Type B pancreatic cell (in vitro differentiated cells): ENCODE results near the gene FAM168A. TPM values are rescaled to one million over a fixed set of nuclear protein-coding genes. Genes with fewer than 3 reads are reported as not detected.

Experiments
- DNase-seq: peaks from one replicate; pipeline ENCODE4 v3.0.0; 2021; ENCODE audit warnings: mixed read lengths; ENCODE audit not compliant: unreplicated experiment; ENCODE audit errors: extremely low spot score
- H3K27ac Mint-ChIP-seq: 2 replicates; pipeline ENCODE4 v1.8.0; 2021; ENCODE audit warnings: mild to moderate bottlenecking, mixed read lengths
- H3K27me3 Mint-ChIP-seq: 2 replicates; pipeline ENCODE4 v1.8.0; 2021; ENCODE audit warnings: mixed read lengths
- H3K36me3 Mint-ChIP-seq: 2 replicates; pipeline ENCODE4 v1.8.0; 2021; ENCODE audit warnings: mixed read lengths
- H3K4me1 Mint-ChIP-seq: one replicate; pipeline ENCODE4 v1.8.0; 2021; ENCODE audit warnings: mixed read lengths; ENCODE audit not compliant: unreplicated experiment
- H3K4me3 Mint-ChIP-seq: 2 replicates; pipeline ENCODE4 v1.8.0; 2021; ENCODE audit warnings: mild to moderate bottlenecking, mixed read lengths
- H3K9me3 Mint-ChIP-seq: 2 replicates; pipeline ENCODE4 v1.8.0; 2021; ENCODE audit warnings: mixed read lengths
- total RNA-seq: library from RNA; stranded (reverse); gene quantifications from 2 replicates; pipeline ENCODE4 v1.2.1, GENCODE V29; 2021; ENCODE audit warnings: low replicate concordance
- TF ChIP-seq, protein P1 (sequence below): fragments of 200-600 bp; sonication (generic); conservative IDR thresholded peaks from 2 replicates; pipeline ENCODE4 v1.5.0; 2021; ENCODE audit warnings: antibody characterized with exemption, mild to moderate bottlenecking

The FAM168A gene
- total RNA-seq, 1 donor from 2014 or later = 39.6 TPM

DNA sequence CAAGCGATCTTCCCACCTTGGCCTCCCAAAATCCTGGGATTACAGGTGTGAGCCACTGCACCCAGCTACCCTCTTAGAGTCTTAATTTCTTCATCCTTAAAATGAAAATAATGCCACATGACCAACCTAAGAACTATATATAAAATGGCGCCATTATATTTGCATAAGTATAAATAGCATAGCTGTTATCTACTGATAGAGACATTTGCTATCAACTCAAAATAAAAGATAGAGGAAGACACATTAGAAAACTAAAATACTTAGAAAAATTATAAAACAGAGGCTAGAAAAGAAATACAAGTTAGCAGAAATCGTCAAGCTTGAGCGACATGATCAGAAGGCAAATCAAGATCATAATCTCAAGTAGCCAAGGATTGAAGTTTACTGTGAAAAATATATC is 6.2 kb downstream of the FAM168A start:
- TF ChIP-seq, protein P1, sequence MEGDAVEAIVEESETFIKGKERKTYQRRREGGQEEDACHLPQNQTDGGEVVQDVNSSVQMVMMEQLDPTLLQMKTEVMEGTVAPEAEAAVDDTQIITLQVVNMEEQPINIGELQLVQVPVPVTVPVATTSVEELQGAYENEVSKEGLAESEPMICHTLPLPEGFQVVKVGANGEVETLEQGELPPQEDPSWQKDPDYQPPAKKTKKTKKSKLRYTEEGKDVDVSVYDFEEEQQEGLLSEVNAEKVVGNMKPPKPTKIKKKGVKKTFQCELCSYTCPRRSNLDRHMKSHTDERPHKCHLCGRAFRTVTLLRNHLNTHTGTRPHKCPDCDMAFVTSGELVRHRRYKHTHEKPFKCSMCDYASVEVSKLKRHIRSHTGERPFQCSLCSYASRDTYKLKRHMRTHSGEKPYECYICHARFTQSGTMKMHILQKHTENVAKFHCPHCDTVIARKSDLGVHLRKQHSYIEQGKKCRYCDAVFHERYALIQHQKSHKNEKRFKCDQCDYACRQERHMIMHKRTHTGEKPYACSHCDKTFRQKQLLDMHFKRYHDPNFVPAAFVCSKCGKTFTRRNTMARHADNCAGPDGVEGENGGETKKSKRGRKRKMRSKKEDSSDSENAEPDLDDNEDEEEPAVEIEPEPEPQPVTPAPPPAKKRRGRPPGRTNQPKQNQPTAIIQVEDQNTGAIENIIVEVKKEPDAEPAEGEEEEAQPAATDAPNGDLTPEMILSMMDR = no peak
- Mint-ChIP-seq H3K27me3 (no peaks in the 10 kb centered on the region), H3K27ac (no peak overlapping the region), H3K9me3 (no peaks in the 10 kb centered on the region), H3K4me1 (peaks cover 30% of the 10 kb centered on the region), H3K4me3 (no peak overlapping the region), H3K36me3 (no peaks in the 10 kb centered on the region)
- no peak for DNase-seq

DNA sequence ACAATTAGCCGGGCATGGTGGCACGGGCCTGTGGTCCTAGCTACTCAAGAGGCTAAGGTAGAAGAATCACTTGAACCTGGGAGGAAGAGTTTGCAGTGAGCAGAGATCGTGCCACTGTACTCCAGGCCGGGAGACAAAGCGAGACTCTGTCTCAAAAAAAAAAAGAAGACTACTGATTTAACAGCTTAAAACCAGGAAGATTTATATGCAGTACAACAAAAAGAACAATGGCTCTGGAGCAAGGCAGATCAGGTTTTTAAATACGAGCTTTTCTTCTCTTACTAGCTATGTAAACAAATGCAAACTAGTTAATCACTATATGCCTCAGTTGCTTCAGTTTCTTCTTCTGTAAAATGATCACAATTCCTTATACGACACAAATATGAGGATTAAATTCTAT is 6.9 kb downstream of the FAM168A start:
- H3K36me3 Mint-ChIP-seq = no peaks in the 10 kb centered on the region
- no peak for DNase-seq
- H3K4me3 Mint-ChIP-seq = no peak overlapping the region
- H3K9me3 Mint-ChIP-seq = no peaks in the 10 kb centered on the region
- no peaks in the 10 kb centered on the region for H3K27me3 Mint-ChIP-seq
- H3K4me1 Mint-ChIP-seq = peaks cover 23% of the 10 kb centered on the region
- TF ChIP-seq, protein P1 = no peak
- H3K27ac Mint-ChIP-seq = no peak overlapping the region

DNA sequence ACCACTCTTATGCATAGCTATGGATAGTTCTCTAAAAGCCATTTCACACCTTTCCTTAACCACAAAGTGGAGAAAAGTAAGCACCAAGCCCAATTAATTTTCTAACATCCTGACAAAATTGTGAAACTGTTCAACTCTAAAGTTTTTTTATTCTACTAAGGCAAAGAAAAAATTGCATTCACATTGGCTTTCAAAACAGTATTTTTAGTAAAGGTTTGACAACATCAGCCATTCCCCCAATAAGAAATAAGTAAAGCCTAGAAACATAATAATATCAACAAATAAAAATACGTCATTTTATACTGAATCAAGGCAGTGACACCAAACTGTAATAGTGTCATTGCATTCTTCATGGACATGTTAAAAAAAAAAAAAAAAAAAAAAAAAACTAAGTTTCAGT is 11.1 kb downstream of the FAM168A start:
- no peak overlapping the region for H3K4me3 Mint-ChIP-seq
- peaks cover 11% of the 10 kb centered on the region for H3K4me1 Mint-ChIP-seq
- no peak for DNase-seq
- H3K36me3 Mint-ChIP-seq = peaks cover 10% of the 10 kb centered on the region
- H3K9me3 Mint-ChIP-seq = no peaks in the 10 kb centered on the region
- H3K27ac Mint-ChIP-seq = no peak overlapping the region
- TF ChIP-seq, protein P1 = no peak
- H3K27me3 Mint-ChIP-seq = no peaks in the 10 kb centered on the region

DNA sequence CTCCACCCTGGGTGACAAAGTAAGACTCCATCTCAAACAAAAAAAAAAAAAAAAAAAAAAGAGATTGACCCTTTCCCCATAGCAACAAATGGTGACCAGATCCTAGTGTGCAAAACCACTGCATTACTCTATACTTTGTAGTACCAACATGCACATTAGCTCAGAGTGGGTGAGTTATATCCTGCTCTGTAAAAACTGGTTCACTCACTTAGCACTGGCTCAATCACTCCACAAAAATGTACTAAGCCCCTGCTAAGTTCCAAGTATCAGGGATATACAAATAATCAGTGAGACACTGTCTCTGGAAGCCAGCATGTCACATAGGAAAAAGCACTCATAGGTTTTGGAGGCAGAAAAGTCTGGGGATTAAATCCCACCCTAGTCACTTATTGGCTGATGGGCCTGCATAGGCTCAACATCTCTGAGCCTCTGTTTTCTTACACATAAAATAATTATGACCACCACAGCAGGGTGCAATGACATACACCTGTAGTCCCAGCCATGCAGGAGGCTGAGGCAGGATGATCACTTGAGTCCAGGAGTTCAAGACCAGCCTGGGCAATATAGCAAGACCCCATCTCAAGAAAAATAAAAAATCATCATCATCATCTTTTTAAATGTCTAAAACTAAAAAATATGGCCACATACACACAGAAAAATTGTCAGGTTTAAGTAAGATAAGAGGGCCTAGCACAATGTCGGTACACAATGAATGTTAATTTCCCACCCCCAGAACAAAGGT is 11.9 kb downstream of the FAM168A start:
- TF ChIP-seq, protein P1 = no peak
- Mint-ChIP-seq H3K4me1 (peaks cover 9% of the 10 kb centered on the region), H3K27me3 (no peaks in the 10 kb centered on the region), H3K9me3 (no peaks in the 10 kb centered on the region), H3K36me3 (peaks cover 10% of the 10 kb centered on the region), H3K4me3 (no peak overlapping the region), H3K27ac (no peak overlapping the region)
- no peak for DNase-seq

DNA sequence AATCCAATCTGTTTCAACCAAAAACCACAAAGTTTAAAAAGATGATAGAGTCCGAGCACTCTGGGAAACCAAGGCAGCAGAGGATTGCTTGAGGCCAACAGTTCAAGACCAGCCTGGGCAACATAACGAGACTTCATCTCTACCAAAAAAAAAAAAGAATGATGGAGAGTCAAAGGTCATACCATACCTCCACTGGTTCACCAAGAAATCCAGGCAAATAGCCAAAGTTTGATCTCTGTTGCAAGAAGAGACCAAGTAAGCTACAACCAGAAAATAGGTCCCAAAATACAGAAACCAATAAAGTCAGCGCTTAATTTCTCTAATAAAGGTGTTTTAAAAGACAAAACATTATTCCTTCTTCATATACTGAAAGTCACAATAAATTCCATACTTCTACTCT is 13.1 kb downstream of the FAM168A start:
- Mint-ChIP-seq H3K9me3 (no peaks in the 10 kb centered on the region), H3K4me3 (no peak overlapping the region), H3K4me1 (peaks cover 4% of the 10 kb centered on the region), H3K27ac (no peak overlapping the region), H3K27me3 (no peaks in the 10 kb centered on the region), H3K36me3 (peaks cover 13% of the 10 kb centered on the region)
- TF ChIP-seq, protein P1 = no peak
- DNase-seq = no peak
